HepG2 (cell line): ENCODE data around the gene UBC. TPM values are rescaled to one million over a fixed set of nuclear protein-coding genes. Genes with fewer than 3 reads are reported as not detected.

ENCODE experiments used
- EZH2 ChIP-seq: conservative IDR thresholded peaks from 2 replicates; pipeline ENCODE4 v1.6.1; 2012; ENCODE audit warnings: mild to moderate bottlenecking, low read depth, low read length, moderate library complexity
- FLYWCH1 ChIP-seq: sonication (generic); formaldehyde crosslinking; IDR thresholded peaks from 2 replicates; pipeline ENCODE4 v1.8.1; 2023; ENCODE audit warnings: mild to moderate bottlenecking, missing genetic modification reagents
- FOXK1 ChIP-seq: sonication (generic); formaldehyde crosslinking; IDR thresholded peaks from 2 replicates; pipeline ENCODE4 v1.4.0; 2020; ENCODE audit warnings: low read depth, missing genetic modification reagents, borderline replicate concordance
- GATAD2A ChIP-seq: IDR thresholded peaks from 2 replicates; pipeline ENCODE4 v1.6.1; 2016
- HCFC1 ChIP-seq: fragments of 150-350 bp; IDR thresholded peaks from 2 replicates; pipeline ENCODE4 v1.6.1; 2014; ENCODE audit warnings: low read depth, low read length
- NCOR1 ChIP-seq: fragments of 200-600 bp; sonication (generic); IDR thresholded peaks from 2 replicates; pipeline ENCODE4 v1.7.0; 2017; ENCODE audit warnings: antibody characterized with exemption, low read length, borderline replicate concordance
- NFIB ChIP-seq: sonication (generic); formaldehyde crosslinking; IDR thresholded peaks from 2 replicates; pipeline ENCODE4 v1.9.0; 2021; ENCODE audit warnings: missing genetic modification reagents, mild to moderate bottlenecking, borderline replicate concordance
- RFX5 ChIP-seq: IDR thresholded peaks from 2 replicates; pipeline ENCODE4 v1.6.1; 2011; ENCODE audit warnings: low read depth, low read length, improper control_type of control experiment
- SP4 ChIP-seq: sonication (generic); formaldehyde crosslinking; IDR thresholded peaks from 2 replicates; pipeline ENCODE4 v1.8.1; 2023; ENCODE audit warnings: mild to moderate bottlenecking, missing genetic modification reagents
- U2AF1 ChIP-seq: fragments of 200-400 bp; formaldehyde crosslinking; optimal IDR thresholded peaks from 2 replicates; pipeline ENCODE3; 2017; ENCODE audit warnings: mild to moderate bottlenecking, low read depth, low read length
- ZNF232 ChIP-seq: sonication (generic); formaldehyde crosslinking; IDR thresholded peaks from 2 replicates; pipeline ENCODE4 v1.4.0; 2020; ENCODE audit warnings: missing genetic modification reagents, borderline replicate concordance
- ZNF292 ChIP-seq: sonication (generic); formaldehyde crosslinking; IDR thresholded peaks from 2 replicates; pipeline ENCODE4 v1.8.1; 2022; ENCODE audit warnings: mild to moderate bottlenecking, low read depth, missing genetic modification reagents, borderline replicate concordance
- ZNF546 ChIP-seq: sonication (generic); formaldehyde crosslinking; conservative IDR thresholded peaks from 2 replicates; pipeline ENCODE4 v1.8.1; 2023; ENCODE audit warnings: mild to moderate bottlenecking, missing genetic modification reagents
- ZNF777 ChIP-seq: sonication (generic); formaldehyde crosslinking; IDR thresholded peaks from 2 replicates; pipeline ENCODE4 v1.4.0; 2020; ENCODE audit warnings: missing genetic modification reagents
- ZSCAN20 ChIP-seq: sonication (generic); formaldehyde crosslinking; IDR thresholded peaks from 2 replicates; pipeline ENCODE4 v1.4.0; 2020; ENCODE audit warnings: missing genetic modification reagents, mild to moderate bottlenecking, borderline replicate concordance
- ZSCAN9 ChIP-seq: IDR thresholded peaks from 2 replicates; pipeline ENCODE4 v1.6.1; 2016; ENCODE audit warnings: borderline replicate concordance
- polyA plus RNA-seq, 8 experiments: library from polyadenylated mRNA; depleted of rRNA in 3 of 8; stranded (reverse) in 7 of 8; unstranded in 1 of 8; fragments of >200 nt; fragmentation: Illumina TruSeq in 4 of 8; extraction: Trizol in 4 of 8; gene quantifications; 2 replicates each; pipeline versions ENCODE4 v1.2.1 to v1.2.3, GENCODE V29; 2011 to 2016; ENCODE audit warnings: low read depth in 4 of 8, missing spikeins in 1 of 8, mixed read lengths in 1 of 8; ENCODE audit not compliant: insufficient read depth in 1 of 8
- total RNA-seq, 5 experiments: library from RNA; depleted of rRNA; stranded (reverse); fragments of >200 nt; fragmentation: Illumina TruSeq; extraction: Trizol; gene quantifications; 2 replicates each; pipeline ENCODE4 v1.2.3, GENCODE V29; 2016; ENCODE audit warnings: low read depth in 1 of 5
- TF ChIP-seq, protein P1 (sequence below): IDR thresholded peaks from 2 replicates; pipeline ENCODE4 v1.6.1; 2016; ENCODE audit warnings: missing genetic modification reagents, missing compliant biosample characterization
- TF ChIP-seq, protein P2 (sequence below): sonication (generic); formaldehyde crosslinking; IDR thresholded peaks from 2 replicates; pipeline ENCODE4 v1.4.0; 2020; ENCODE audit warnings: missing genetic modification reagents; ENCODE audit errors: not compliant biosample characterization
- TF ChIP-seq, protein P3 (sequence below): sonication (generic); formaldehyde crosslinking; IDR thresholded peaks from 2 replicates; pipeline ENCODE4 v1.4.0; 2020; ENCODE audit warnings: mild to moderate bottlenecking, low read depth, missing genetic modification reagents
- TF ChIP-seq, protein P4 (sequence below): sonication (generic); formaldehyde crosslinking; IDR thresholded peaks from 2 replicates; pipeline ENCODE4 v1.4.0; 2020; ENCODE audit warnings: missing genetic modification reagents, borderline replicate concordance
- TF ChIP-seq, protein P5 (sequence below): sonication (generic); formaldehyde crosslinking; conservative IDR thresholded peaks from 2 replicates; pipeline ENCODE4 v1.5.0; 2020; ENCODE audit warnings: missing genetic modification reagents
- TF ChIP-seq, protein P6 (sequence below): sonication (generic); formaldehyde crosslinking; IDR thresholded peaks from 2 replicates; pipeline ENCODE4 v1.5.1; 2020; ENCODE audit warnings: missing genetic modification reagents, mild to moderate bottlenecking, borderline replicate concordance

Gene UBC
- total and polyA plus RNA-seq, 2 of the 13 experiments (the other 11 are each of a cell fraction or from before 2014, with no cell fraction given): 805 to 1,432 TPM

DNA sequence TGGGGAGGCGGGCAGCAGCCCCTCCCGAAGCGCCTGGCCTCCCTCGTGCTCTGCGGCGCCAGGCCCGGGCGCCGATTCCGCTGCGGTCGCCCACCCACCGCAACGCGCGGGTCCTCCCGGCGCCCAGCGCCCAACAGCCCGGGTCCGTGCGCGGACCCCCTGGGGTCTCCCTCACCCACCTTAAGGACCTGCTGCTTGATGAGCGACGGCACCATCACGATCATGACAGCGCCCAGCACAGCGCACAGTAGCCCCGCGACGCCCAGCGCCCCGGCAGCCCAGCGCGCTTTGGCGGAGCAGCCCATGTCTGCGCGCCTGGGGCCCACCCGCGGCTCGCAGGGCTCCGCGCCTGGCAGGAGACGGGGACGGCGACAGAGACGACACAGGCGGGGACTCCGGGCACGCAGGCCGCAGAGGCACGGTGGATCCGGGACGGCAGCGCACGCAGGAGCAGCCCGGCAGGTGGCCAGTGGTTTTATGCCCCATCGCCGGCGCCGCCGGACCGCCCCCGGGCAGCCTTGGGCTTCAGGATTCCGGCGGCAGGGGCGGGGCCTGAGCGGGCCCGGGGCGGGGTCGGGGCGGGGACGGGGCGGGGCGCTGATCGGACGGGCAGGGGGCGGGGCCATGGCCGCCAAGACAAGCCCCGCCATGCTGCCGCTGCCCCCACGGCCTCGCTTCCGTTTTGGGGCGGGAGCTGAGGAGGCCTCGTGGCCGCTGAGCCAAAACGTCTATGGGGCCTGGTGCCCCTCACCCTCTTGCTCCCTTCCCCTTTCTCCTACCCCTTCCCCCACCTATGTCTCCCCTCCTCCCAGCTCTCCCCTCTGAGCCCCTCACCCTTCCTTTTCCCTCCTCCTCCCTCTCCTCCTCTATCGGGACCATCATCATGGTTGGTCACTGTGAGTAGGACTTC lies 50.8 kb downstream of the UBC start, which contains the start of gene SCARB1 (continued):
- TF ChIP-seq FOXK1 (CRISPR knock-in tag): no peak; the same call in 1 of the 2 replicates
- no peak for TF ChIP-seq ZNF292
- 0 out of 2 replicates have a peak, but pooled peaks have one; percentile 57 for TF ChIP-seq ZSCAN20
- no peak for TF ChIP-seq NCOR1
- 0 out of 2 replicates have a peak, but pooled peaks have one; percentile 29 for TF ChIP-seq ZNF232
- TF ChIP-seq, protein P1, sequence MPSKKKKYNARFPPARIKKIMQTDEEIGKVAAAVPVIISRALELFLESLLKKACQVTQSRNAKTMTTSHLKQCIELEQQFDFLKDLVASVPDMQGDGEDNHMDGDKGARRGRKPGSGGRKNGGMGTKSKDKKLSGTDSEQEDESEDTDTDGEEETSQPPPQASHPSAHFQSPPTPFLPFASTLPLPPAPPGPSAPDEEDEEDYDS (CRISPR knock-in tag): peak; percentile 97
- TF ChIP-seq ZNF546 (CRISPR knock-in tag): no peak; the same call in 1 of the 2 replicates
- no peak for TF ChIP-seq FLYWCH1 (CRISPR knock-in tag)
- TF ChIP-seq, protein P2, sequence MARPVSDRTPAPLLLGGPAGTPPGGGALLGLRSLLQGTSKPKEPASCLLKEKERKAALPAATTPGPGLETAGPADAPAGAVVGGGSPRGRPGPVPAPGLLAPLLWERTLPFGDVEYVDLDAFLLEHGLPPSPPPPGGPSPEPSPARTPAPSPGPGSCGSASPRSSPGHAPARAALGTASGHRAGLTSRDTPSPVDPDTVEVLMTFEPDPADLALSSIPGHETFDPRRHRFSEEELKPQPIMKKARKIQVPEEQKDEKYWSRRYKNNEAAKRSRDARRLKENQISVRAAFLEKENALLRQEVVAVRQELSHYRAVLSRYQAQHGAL: peak; percentile 54
- no peak for TF ChIP-seq NFIB
- TF ChIP-seq ZSCAN9: 0 out of 2 replicates have a peak, but pooled peaks have one; percentile 66
- no peak for TF ChIP-seq RFX5
- TF ChIP-seq, protein P3, sequence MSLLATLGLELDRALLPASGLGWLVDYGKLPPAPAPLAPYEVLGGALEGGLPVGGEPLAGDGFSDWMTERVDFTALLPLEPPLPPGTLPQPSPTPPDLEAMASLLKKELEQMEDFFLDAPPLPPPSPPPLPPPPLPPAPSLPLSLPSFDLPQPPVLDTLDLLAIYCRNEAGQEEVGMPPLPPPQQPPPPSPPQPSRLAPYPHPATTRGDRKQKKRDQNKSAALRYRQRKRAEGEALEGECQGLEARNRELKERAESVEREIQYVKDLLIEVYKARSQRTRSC (CRISPR knock-in tag): peak; percentile 54; the same call in 1 of the 2 replicates
- no peak for TF ChIP-seq EZH2
- no peak for TF ChIP-seq U2AF1
- TF ChIP-seq HCFC1: no peak
- peak; percentile 79; the same call in 1 of the 2 replicates for TF ChIP-seq ZNF777 (CRISPR knock-in tag)
- TF ChIP-seq, protein P4, sequence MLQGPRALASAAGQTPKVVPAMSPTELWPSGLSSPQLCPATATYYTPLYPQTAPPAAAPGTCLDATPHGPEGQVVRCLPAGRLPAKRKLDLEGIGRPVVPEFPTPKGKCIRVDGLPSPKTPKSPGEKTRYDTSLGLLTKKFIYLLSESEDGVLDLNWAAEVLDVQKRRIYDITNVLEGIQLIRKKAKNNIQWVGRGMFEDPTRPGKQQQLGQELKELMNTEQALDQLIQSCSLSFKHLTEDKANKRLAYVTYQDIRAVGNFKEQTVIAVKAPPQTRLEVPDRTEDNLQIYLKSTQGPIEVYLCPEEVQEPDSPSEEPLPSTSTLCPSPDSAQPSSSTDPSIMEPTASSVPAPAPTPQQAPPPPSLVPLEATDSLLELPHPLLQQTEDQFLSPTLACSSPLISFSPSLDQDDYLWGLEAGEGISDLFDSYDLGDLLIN (CRISPR knock-in tag): no peak
- TF ChIP-seq, protein P5, sequence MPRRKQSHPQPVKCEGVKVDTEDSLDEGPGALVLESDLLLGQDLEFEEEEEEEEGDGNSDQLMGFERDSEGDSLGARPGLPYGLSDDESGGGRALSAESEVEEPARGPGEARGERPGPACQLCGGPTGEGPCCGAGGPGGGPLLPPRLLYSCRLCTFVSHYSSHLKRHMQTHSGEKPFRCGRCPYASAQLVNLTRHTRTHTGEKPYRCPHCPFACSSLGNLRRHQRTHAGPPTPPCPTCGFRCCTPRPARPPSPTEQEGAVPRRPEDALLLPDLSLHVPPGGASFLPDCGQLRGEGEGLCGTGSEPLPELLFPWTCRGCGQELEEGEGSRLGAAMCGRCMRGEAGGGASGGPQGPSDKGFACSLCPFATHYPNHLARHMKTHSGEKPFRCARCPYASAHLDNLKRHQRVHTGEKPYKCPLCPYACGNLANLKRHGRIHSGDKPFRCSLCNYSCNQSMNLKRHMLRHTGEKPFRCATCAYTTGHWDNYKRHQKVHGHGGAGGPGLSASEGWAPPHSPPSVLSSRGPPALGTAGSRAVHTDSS (CRISPR knock-in tag): 0 out of 2 replicates have a peak, but pooled peaks have one; percentile 65
- TF ChIP-seq, protein P6, sequence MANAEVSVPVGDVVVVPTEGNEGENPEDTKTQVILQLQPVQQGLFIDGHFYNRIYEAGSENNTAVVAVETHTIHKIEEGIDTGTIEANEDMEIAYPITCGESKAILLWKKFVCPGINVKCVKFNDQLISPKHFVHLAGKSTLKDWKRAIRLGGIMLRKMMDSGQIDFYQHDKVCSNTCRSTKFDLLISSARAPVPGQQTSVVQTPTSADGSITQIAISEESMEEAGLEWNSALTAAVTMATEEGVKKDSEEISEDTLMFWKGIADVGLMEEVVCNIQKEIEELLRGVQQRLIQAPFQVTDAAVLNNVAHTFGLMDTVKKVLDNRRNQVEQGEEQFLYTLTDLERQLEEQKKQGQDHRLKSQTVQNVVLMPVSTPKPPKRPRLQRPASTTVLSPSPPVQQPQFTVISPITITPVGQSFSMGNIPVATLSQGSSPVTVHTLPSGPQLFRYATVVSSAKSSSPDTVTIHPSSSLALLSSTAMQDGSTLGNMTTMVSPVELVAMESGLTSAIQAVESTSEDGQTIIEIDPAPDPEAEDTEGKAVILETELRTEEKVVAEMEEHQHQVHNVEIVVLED (CRISPR knock-in tag): no peak
- TF ChIP-seq GATAD2A (CRISPR knock-in tag): no peak
- peak; percentile 74; the same call in 1 of the 2 replicates for TF ChIP-seq SP4 (CRISPR knock-in tag)
